Measurements from ENCODE around the gene SEC16A.

GRCh38 chr9:136434580-136435169, 48.2 kb downstream of the SEC16A start:
- TF ChIP-seq POLR2A (IDR thresholded peaks at IDR 0.05) (no peak), CTCF (IDR thresholded peaks at IDR 0.05) (no peak)
